GM08714 (cell line): ENCODE results near the gene WIPF2.
A peak's percentile ranks its signal among the peaks of the same experiment; 100 is the strongest.

ENCODE experiments used
- H3K4me3 ChIP-seq: fragments of 200-500 bp; sonication (Bioruptor generic); 2 replicates; pipeline ENCODE4 v1.5.1; 2014; ENCODE audit warnings: mild to moderate bottlenecking, low read length, inconsistent platforms
- ZNF274 ChIP-seq: IDR thresholded peaks from 2 replicates; pipeline ENCODE4 v1.6.1; 2012; ENCODE audit warnings: mild to moderate bottlenecking, low read depth, low read length

The WIPF2 gene

GRCh38 chr17:40307001-40307730, 88.1 kb downstream of the WIPF2 start:
- no peak for TF ChIP-seq ZNF274
- H3K4me3 ChIP-seq, result no peak overlapping the region

GRCh38 chr17:40307740-40308239, 88.7 kb downstream of the WIPF2 start:
- H3K4me3 ChIP-seq, result no peak overlapping the region
- TF ChIP-seq ZNF274, result no peak

- TF ChIP-seq ZNF274, result no peak
- H3K4me3 ChIP-seq, result peak within 1 kb of the TSS; percentile 2; the same call in 1 of the 2 replicates
These were observed 90.2 kb downstream of the WIPF2 start, which contains the start of gene RARA for GRCh38 chr17:40309031-40309948. RARA (plus strand) TSS chr17:40309180; CDS start chr17:40331219, 22,039 bp downstream.

GRCh38 chr17:40309949-40310510, 90.9 kb downstream of the WIPF2 start:
- no peak overlapping the region for H3K4me3 ChIP-seq
- TF ChIP-seq ZNF274, result no peak

GRCh38 chr17:40310882-40311391, 91.8 kb downstream of the WIPF2 start:
- no peak for TF ChIP-seq ZNF274
- H3K4me3 ChIP-seq, result no peak overlapping the region

GRCh38 chr17:40311575-40311974, 92.5 kb downstream of the WIPF2 start:
- H3K4me3 ChIP-seq, result no peak overlapping the region
- TF ChIP-seq ZNF274, result no peak

GRCh38 chr17:40312131-40312731, 93.1 kb downstream of the WIPF2 start:
- TF ChIP-seq ZNF274, result no peak
- H3K4me3 ChIP-seq, result no peak overlapping the region

GRCh38 chr17:40312893-40313667, 94.0 kb downstream of the WIPF2 start:
- no peak for TF ChIP-seq ZNF274
- no peak overlapping the region for H3K4me3 ChIP-seq

- no peak overlapping the region for H3K4me3 ChIP-seq
These were observed 94.8 kb downstream of the WIPF2 start for GRCh38 chr17:40313668-40314583.

GRCh38 chr17:40314584-40314956, 95.5 kb downstream of the WIPF2 start:
- H3K4me3 ChIP-seq, result no peak overlapping the region
- TF ChIP-seq ZNF274, result no peak

More at GRCh38 chr17:40313668-40314583, 94.8 kb downstream of the WIPF2 start:
- no peak for TF ChIP-seq ZNF274

GRCh38 chr17:40315206-40315605, 96.1 kb downstream of the WIPF2 start:
- no peak for TF ChIP-seq ZNF274
- no peak overlapping the region for H3K4me3 ChIP-seq
